Neural progenitor cell (in vitro differentiated cells): ENCODE results near the gene CENPX.

ENCODE experiments used
- CTCF ChIP-seq: fragments of 200-600 bp; sonication (generic); IDR thresholded peaks from 2 replicates; pipeline ENCODE4 v1.5.1; 2017; ENCODE audit warnings: antibody characterized with exemption, mild to moderate bottlenecking
- EZH2 ChIP-seq: fragments of 200-600 bp; sonication (generic); IDR thresholded peaks from 2 replicates; pipeline ENCODE4 v1.6.1; 2017; ENCODE audit warnings: antibody characterized with exemption, mild to moderate bottlenecking, moderate library complexity

- TF ChIP-seq CTCF (no peak), EZH2 (no peak)
These were observed 21.1 kb downstream of the CENPX start for GRCh38 chr17:82001571-82002056.
